ENCODE results near the gene NCMAP. TPM values are rescaled to one million over a fixed set of nuclear protein-coding genes. Genes with fewer than 3 reads are reported as not detected.
A peak's percentile ranks its signal among the peaks of the same experiment; 100 is the strongest.

The NCMAP gene
- total RNA-seq, 1 donor from 2014 or later: 2.1 TPM

- Mint-ChIP-seq H3K4me1 (ENCODE audit: unreplicated experiment) (peaks cover 27% of the 10 kb centered on the region), H3K27me3 (no peaks in the 10 kb centered on the region), H3K4me3 (peak within 1 kb of the TSS; percentile 99), H3K9me3 (no peaks in the 10 kb centered on the region), H3K36me3 (peaks cover 21% of the 10 kb centered on the region), H3K27ac (peak within 1 kb of the TSS; percentile 100)
- peak; percentile 19 for TF ChIP-seq CTCF (conservative IDR thresholded peaks at IDR 0.05)
- peak; percentile 98 for DNase-seq (ENCODE audit: extremely low spot score, unreplicated experiment)
These were observed 86.8 kb downstream of the NCMAP start, which contains the start of gene SRRM1 for GRCh38 chr1:24642481-24643362. Gene SRRM1, plus strand, starts transcription at chr1:24643302. Its CDS starts 25 bp downstream, at chr1:24643327.

- no peaks in the 10 kb centered on the region for H3K9me3 Mint-ChIP-seq
- H3K4me1 Mint-ChIP-seq (ENCODE audit: unreplicated experiment): peaks cover 27% of the 10 kb centered on the region
- peaks cover 24% of the 10 kb centered on the region for H3K36me3 Mint-ChIP-seq
- peak; percentile 74 for DNase-seq (ENCODE audit: extremely low spot score, unreplicated experiment)
- no peaks in the 10 kb centered on the region for H3K27me3 Mint-ChIP-seq
- H3K4me3 Mint-ChIP-seq: peak overlapping the region; percentile 99
- peak overlapping the region; percentile 100 for H3K27ac Mint-ChIP-seq
- no peak for TF ChIP-seq CTCF (conservative IDR thresholded peaks at IDR 0.05)
These were observed 87.6 kb downstream of the NCMAP start for GRCh38 chr1:24643363-24644099.

- Mint-ChIP-seq H3K4me3 (peak overlapping the region; percentile 99), H3K36me3 (peaks cover 24% of the 10 kb centered on the region), H3K9me3 (no peaks in the 10 kb centered on the region), H3K27me3 (no peaks in the 10 kb centered on the region), H3K27ac (peak overlapping the region; percentile 93), H3K4me1 (ENCODE audit: unreplicated experiment) (peaks cover 27% of the 10 kb centered on the region)
- no peak for TF ChIP-seq CTCF (conservative IDR thresholded peaks at IDR 0.05)
- DNase-seq (ENCODE audit: extremely low spot score, unreplicated experiment): no peak
These were observed 88.2 kb downstream of the NCMAP start for GRCh38 chr1:24644100-24644384.

- Mint-ChIP-seq H3K9me3 (no peaks in the 10 kb centered on the region), H3K27me3 (no peaks in the 10 kb centered on the region), H3K27ac (peak overlapping the region; percentile 25), H3K4me3 (no peak overlapping the region), H3K4me1 (ENCODE audit: unreplicated experiment) (peaks cover 15% of the 10 kb centered on the region), H3K36me3 (peaks cover 47% of the 10 kb centered on the region)
- TF ChIP-seq CTCF (conservative IDR thresholded peaks at IDR 0.05): no peak
- no peak for DNase-seq (ENCODE audit: extremely low spot score, unreplicated experiment)
These were observed 93.0 kb downstream of the NCMAP start for GRCh38 chr1:24648919-24649318.

- no peak overlapping the region for H3K4me3 Mint-ChIP-seq
- peaks cover 54% of the 10 kb centered on the region for H3K36me3 Mint-ChIP-seq
- H3K27ac Mint-ChIP-seq: no peak overlapping the region
- TF ChIP-seq CTCF (conservative IDR thresholded peaks at IDR 0.05): no peak
- no peaks in the 10 kb centered on the region for H3K27me3 Mint-ChIP-seq
- no peaks in the 10 kb centered on the region for H3K9me3 Mint-ChIP-seq
- H3K4me1 Mint-ChIP-seq (ENCODE audit: unreplicated experiment): no peaks in the 10 kb centered on the region
- DNase-seq (ENCODE audit: extremely low spot score, unreplicated experiment): no peak
These were observed 96.5 kb downstream of the NCMAP start for GRCh38 chr1:24652382-24652781.

All from type B pancreatic cell (in vitro differentiated cells).